ENCODE results near the gene LRRC23.
A peak's percentile ranks its signal among the peaks of the same experiment; 100 is the strongest.
"Not testable (repeated sequence)": the region's sequence is repeated elsewhere in the genome, so short reads cannot be mapped to it uniquely, and the experiment has no call there.

Gene LRRC23

GRCh38 chr12:6863033-6863432 lies 41.6 kb upstream of the LRRC23 start:
- no peak for TF ChIP-seq CTCF (IDR thresholded peaks at IDR 0.05; ENCODE audit: borderline replicate concordance, insufficient read depth, low read depth, low read length)

GRCh38 chr12:6863586-6864321 lies 40.9 kb upstream of the LRRC23 start:
- no peak for TF ChIP-seq CTCF (IDR thresholded peaks at IDR 0.05; ENCODE audit: borderline replicate concordance, insufficient read depth, low read depth, low read length)
- no peak overlapping the region for H3K4me3 ChIP-seq (ENCODE audit: low read depth, low read length)

More at GRCh38 chr12:6863033-6863432, 41.6 kb upstream of the LRRC23 start:
- no peak overlapping the region for H3K4me3 ChIP-seq (ENCODE audit: low read depth, low read length)

- H3K4me3 ChIP-seq (ENCODE audit: low read depth, low read length): not testable (repeated sequence)
Measured at GRCh38 chr12:6865307-6865706, 39.3 kb upstream of the LRRC23 start.

GRCh38 chr12:6866163-6866919 lies 38.3 kb upstream of the LRRC23 start:
- H3K4me3 ChIP-seq (ENCODE audit: low read depth, low read length): peak overlapping the region; percentile 99
- no peak for TF ChIP-seq CTCF (IDR thresholded peaks at IDR 0.05; ENCODE audit: borderline replicate concordance, insufficient read depth, low read depth, low read length)

GRCh38 chr12:6866920-6867412 lies 37.7 kb upstream of the LRRC23 start:
- peak overlapping the region; percentile 99 for H3K4me3 ChIP-seq (ENCODE audit: low read depth, low read length)
- no peak for TF ChIP-seq CTCF (IDR thresholded peaks at IDR 0.05; ENCODE audit: borderline replicate concordance, insufficient read depth, low read depth, low read length)

- TF ChIP-seq CTCF (IDR thresholded peaks at IDR 0.05; ENCODE audit: borderline replicate concordance, insufficient read depth, low read depth, low read length): no peak
Measured at GRCh38 chr12:6867413-6868210, 37.0 kb upstream of the LRRC23 start, which contains the start of gene TPI1. TSS of gene TPI1 (plus strand) at chr12:6867531. CDS start at chr12:6867567, 36 bp downstream.

More at GRCh38 chr12:6867413-6868210, 37.0 kb upstream of the LRRC23 start, which contains the start of gene TPI1:
- H3K4me3 ChIP-seq (ENCODE audit: low read depth, low read length): peak within 1 kb of the TSS; percentile 99
